HCT116 (cell line): Measurements from ENCODE around the gene BCR. TPM values are rescaled to one million over a fixed set of nuclear protein-coding genes. Genes with fewer than 3 reads are reported as not detected.

Experiments
- ATAC-seq: fragments of 200-7000 bp; cut with Tn5 transposase; 2 replicates; pipeline ENCODE4 v1.9.1; 2020; ENCODE audit warnings: mild to moderate bottlenecking, moderate library complexity
- BruUV-seq: library from RNA; stranded (reverse); fragments of 400-500 nt; replicated peaks from 2 replicates; lab custom pipeline; 2021; lab: Mats Ljungman, UMichigan
- CTCF ChIA-PET: fragments of 300-600 bp; sonication (Branson Sonifier 250); formaldehyde crosslinking; loops from one replicate; lab custom pipeline; 2021; ENCODE audit warnings: antibody characterized with exemption; lab: Charles Lee
- POLR2A ChIA-PET: fragments of 300-600, 350-600 bp; sonication (Branson Sonifier 250); formaldehyde crosslinking; loops from one replicate; lab custom pipeline; 2021; ENCODE audit warnings: antibody characterized with exemption; lab: Charles Lee
- RAD21 ChIA-PET, 2 experiments: fragments of 300-600 bp; sonication (Branson Sonifier 250); formaldehyde crosslinking; loops; one replicate each; lab custom pipeline; 2023; ENCODE audit warnings: low total read pairs in 2 of 2; ENCODE audit not compliant: uncharacterized antibody in 2 of 2, unreplicated experiment in 2 of 2, low non-redundant PET in 1 of 2; lab: Charles Lee
- DNase-seq: peaks from one replicate; pipeline ENCODE4 v3.0.0-alpha.2; 2010; ENCODE audit warnings: low read depth, low spot score
- H2AFZ ChIP-seq: fragments of 200-600 bp; shearing (Covaris generic), sonication (generic); 2 replicates; pipeline ENCODE4 v1.6.1; 2017; ENCODE audit warnings: low read depth, mixed run types, mixed read lengths, antibody characterized with exemption, low read length; ENCODE audit not compliant: poor library complexity, severe bottlenecking
- H3K27ac ChIP-seq: 2 replicates; pipeline ENCODE4 v1.5.1; 2012; ENCODE audit warnings: low read depth, low read length
- H3K27me3 ChIP-seq: fragments of 200-600 bp; sonication (generic); 2 replicates; pipeline ENCODE4 v1.6.1; 2016; ENCODE audit warnings: mixed run types, low read length, mixed read lengths; ENCODE audit not compliant: insufficient read depth
- H3K36me3 ChIP-seq, 2 experiments: fragments of 200-500 bp in 1 of 2; fragments of 200-600 bp in 1 of 2; sonication (Bioruptor generic) in 1 of 2; sonication (generic) in 1 of 2; 2 replicates each; pipeline versions ENCODE4 v1.5.1 to v1.6.1; 2014 to 2016; ENCODE audit warnings: low read length in 2 of 2, inconsistent platforms in 1 of 2, mixed read lengths in 1 of 2, mixed run types in 1 of 2; ENCODE audit not compliant: insufficient read depth in 2 of 2, control insufficient read depth in 1 of 2
- H3K4me1 ChIP-seq, 2 experiments: fragments of 200-600 bp in 1 of 2; sonication (generic) in 1 of 2; 2 replicates each; pipeline versions ENCODE4 v1.5.1 to v1.6.1; 2012 to 2017; ENCODE audit warnings: low read length in 2 of 2, inconsistent platforms in 1 of 2, mild to moderate bottlenecking in 1 of 2, mixed read lengths in 1 of 2, mixed run types in 1 of 2, moderate library complexity in 1 of 2; ENCODE audit not compliant: insufficient read depth in 2 of 2, control insufficient read depth in 1 of 2
- H3K4me2 ChIP-seq: fragments of 200-600 bp; sonication (generic); 2 replicates; pipeline ENCODE4 v1.6.1; 2017; ENCODE audit warnings: mixed run types, low read length, mixed read lengths
- H3K4me3 ChIP-seq, 2 experiments: fragments of 200-600 bp in 1 of 2; sonication (generic) in 1 of 2; replicated peaks in 1 of 2; 2 replicates each; pipeline ENCODE4 v1.5.1; 2011 to 2016; ENCODE audit warnings: low read length in 2 of 2, control low read depth in 1 of 2, low read depth in 1 of 2, mild to moderate bottlenecking in 1 of 2, mixed read lengths in 1 of 2, mixed run types in 1 of 2
- H3K79me2 ChIP-seq: fragments of 200-600 bp; sonication (generic); 2 replicates; pipeline ENCODE4 v1.6.1; 2017; ENCODE audit warnings: mild to moderate bottlenecking, mixed run types, low read length, moderate library complexity, mixed read lengths; ENCODE audit not compliant: insufficient read depth
- H3K9ac ChIP-seq: fragments of 200-600 bp; sonication (generic); 2 replicates; pipeline ENCODE4 v1.6.1; 2016; ENCODE audit warnings: low read length, mixed read lengths
- H3K9me2 ChIP-seq: fragments of 200-600 bp; sonication (generic), shearing (Covaris generic); 2 replicates; pipeline ENCODE4 v1.6.1; 2017; ENCODE audit warnings: mixed run types, mild to moderate bottlenecking, moderate library complexity; ENCODE audit not compliant: insufficient read depth
- H3K9me3 ChIP-seq, 2 experiments: fragments of 200-500 bp in 1 of 2; fragments of 200-600 bp in 1 of 2; sonication (Bioruptor generic) in 1 of 2; sonication (generic) in 1 of 2; 2 replicates each; pipeline ENCODE4 v1.6.1; 2014 to 2017; ENCODE audit warnings: low read length in 2 of 2, mixed read lengths in 2 of 2, inconsistent platforms in 1 of 2, low read depth in 1 of 2, mild to moderate bottlenecking in 1 of 2, mixed run types in 1 of 2, moderate library complexity in 1 of 2; ENCODE audit not compliant: control insufficient read depth in 1 of 2, insufficient read depth in 1 of 2
- H4K20me1 ChIP-seq: fragments of 200-600 bp; sonication (generic), shearing (Covaris generic); 2 replicates; pipeline ENCODE4 v1.6.1; 2017; ENCODE audit warnings: mixed run types, mild to moderate bottlenecking, moderate library complexity; ENCODE audit not compliant: insufficient read depth
- CEBPB ChIP-seq: IDR thresholded peaks from 2 replicates; pipeline ENCODE4 v1.6.1; 2012; ENCODE audit warnings: low read depth
- EGR1 ChIP-seq: IDR thresholded peaks from 2 replicates; pipeline ENCODE4 v1.6.1; 2012; ENCODE audit warnings: low read depth
- ELF1 ChIP-seq: IDR thresholded peaks from 2 replicates; pipeline ENCODE4 v1.6.1; 2012; ENCODE audit warnings: low read depth, borderline replicate concordance
- EZH2 ChIP-seq: fragments of 200-600 bp; sonication (generic); IDR thresholded peaks from 2 replicates; pipeline ENCODE4 v1.6.1; 2017; ENCODE audit warnings: antibody characterized with exemption, mixed run types
- EZH2phosphoT487 ChIP-seq: fragments of 200-600 bp; IDR thresholded peaks from 2 replicates; pipeline ENCODE4 v1.6.1; 2018; ENCODE audit warnings: antibody characterized with exemption, borderline replicate concordance
- FOSL1 ChIP-seq: IDR thresholded peaks from 2 replicates; pipeline ENCODE4 v1.6.1; 2012; ENCODE audit warnings: low read depth
- JUND ChIP-seq: IDR thresholded peaks from 2 replicates; pipeline ENCODE4 v1.6.1; 2012
- POLR2AphosphoS5 ChIP-seq: IDR thresholded peaks from 2 replicates; pipeline ENCODE4 v1.6.1; 2011; ENCODE audit warnings: mild to moderate bottlenecking, low read depth, low read length, moderate library complexity
- RAD21 ChIP-seq: IDR thresholded peaks from 2 replicates; pipeline ENCODE4 v1.6.1; 2012; ENCODE audit warnings: low read depth, mild to moderate bottlenecking
- SIN3A ChIP-seq: IDR thresholded peaks from 2 replicates; pipeline ENCODE4 v1.6.1; 2012; ENCODE audit warnings: low read depth
- SP1 ChIP-seq: IDR thresholded peaks from 2 replicates; pipeline ENCODE4 v1.6.1; 2012; ENCODE audit warnings: low read depth
- SRF ChIP-seq: IDR thresholded peaks from 2 replicates; pipeline ENCODE4 v1.6.1; 2012; ENCODE audit warnings: low read depth
- TCF7L2 ChIP-seq: IDR thresholded peaks from 2 replicates; pipeline ENCODE4 v1.7.0; 2011; ENCODE audit warnings: borderline replicate concordance, inconsistent platforms; ENCODE audit not compliant: insufficient read depth, insufficient read length; ENCODE audit errors: extremely low read depth
- YY1 ChIP-seq: IDR thresholded peaks from 2 replicates; pipeline ENCODE4 v1.6.1; 2011; ENCODE audit warnings: low read length, low read depth, moderate library complexity, mild to moderate bottlenecking; ENCODE audit not compliant: insufficient replicate concordance; ENCODE audit errors: extremely low read depth
- ZFX ChIP-seq: fragments of 450-650 bp; IDR thresholded peaks from 2 replicates; pipeline ENCODE4 v1.6.1; 2017
- ZNF274 ChIP-seq: fragments of 200-500 bp; sonication (Bioruptor generic); IDR thresholded peaks from 2 replicates; pipeline ENCODE4 v1.6.1; 2014; ENCODE audit warnings: mild to moderate bottlenecking, low read depth, low read length, inconsistent platforms
- intact Hi-C: fragments of 100-400 bp; cut with micrococcal nuclease; formaldehyde crosslinking; loops from 2 replicates; pipeline ENCODE4 v1.10.0; 2022
- total RNA-seq: library from RNA; stranded (reverse); gene quantifications from one replicate; pipeline ENCODE4 v1.2.1, GENCODE V29; 2021; ENCODE audit not compliant: unreplicated experiment
- TF ChIP-seq, protein P1 (sequence below): IDR thresholded peaks from 2 replicates; pipeline ENCODE4 v1.6.1; 2012; ENCODE audit warnings: low read depth
- TF ChIP-seq, protein P2 (sequence below): IDR thresholded peaks from 2 replicates; pipeline ENCODE4 v1.6.1; 2012
- TF ChIP-seq, protein P3 (sequence below), 3 experiments: fragments of 200-600 bp in 1 of 3; sonication (generic) in 1 of 3; IDR thresholded peaks in 2 of 3; conservative IDR thresholded peaks in 1 of 3; 2 replicates each; pipeline ENCODE4 v1.5.1; 2012 to 2017; ENCODE audit warnings: low read depth in 2 of 3, low read length in 2 of 3, antibody characterized with exemption in 1 of 3, borderline replicate concordance in 1 of 3, control low read depth in 1 of 3, mild to moderate bottlenecking in 1 of 3, mixed read lengths in 1 of 3, mixed run types in 1 of 3, moderate library complexity in 1 of 3; ENCODE audit not compliant: insufficient read depth in 1 of 3
- TF ChIP-seq, protein P4 (sequence below): IDR thresholded peaks from 2 replicates; pipeline ENCODE4 v1.6.1; 2012

BCR gene
- total RNA-seq, 1 experiment from 2014 or later: 39.7 TPM

DNA sequence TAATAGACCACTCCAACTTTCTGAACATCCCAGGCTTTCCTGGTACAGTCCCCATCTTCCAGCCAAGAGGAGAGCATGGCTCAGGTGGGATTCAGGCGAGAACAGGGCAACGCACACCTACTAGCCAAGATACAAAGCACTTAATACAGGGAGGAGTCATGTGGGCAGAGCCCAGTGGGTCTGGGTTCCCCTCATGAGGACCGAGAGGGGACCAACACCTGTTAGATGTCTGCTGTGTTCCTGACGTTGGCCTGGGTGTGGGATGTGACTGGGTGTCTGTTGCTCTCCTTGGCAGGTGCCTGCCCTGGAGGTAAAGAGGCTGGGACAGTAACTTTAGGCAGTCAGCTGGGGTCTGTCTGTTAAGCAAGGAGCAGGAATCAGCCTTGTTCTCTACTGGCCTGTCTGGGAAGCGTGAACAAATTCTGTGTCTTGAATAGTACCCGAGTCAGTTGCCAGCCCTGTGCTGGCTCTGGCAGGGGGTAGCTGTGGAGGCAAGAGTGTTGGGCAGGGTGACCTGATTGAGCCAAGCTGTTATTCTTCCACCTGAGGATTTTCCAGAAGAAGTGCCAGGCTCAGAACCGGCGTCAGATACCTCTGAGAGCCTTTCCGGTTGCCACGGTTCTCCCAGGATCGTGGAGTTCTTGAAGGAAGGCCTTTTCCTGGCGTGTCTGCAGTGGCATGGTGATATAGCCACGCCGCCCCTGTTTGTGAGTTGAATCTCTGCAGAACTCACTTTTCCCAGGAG lies 56.3 kb downstream of the BCR start:
- ChIA-PET CTCF (no interaction called here), POLR2A (no interaction called here), RAD21 (no interaction called here)
- H3K9me3 ChIP-seq: peaks cover 0 to 3% of the 10 kb centered on the region in 2 experiments; a peak in 1 of 4 replicates
- intact Hi-C loops: no loop called here
- H3K4me3 ChIP-seq: no peak overlapping the region
- no peak overlapping the region for H3K9ac ChIP-seq
- no peak for ATAC-seq
- no peak overlapping the region for H3K4me2 ChIP-seq
- H3K79me2 ChIP-seq: peaks cover 93% of the 10 kb centered on the region
- H3K27me3 ChIP-seq: no peaks in the 10 kb centered on the region
- BruUV-seq: no TSS peak
- DNase-seq: no peak
- H3K4me1 ChIP-seq: peaks cover 0 to 5% of the 10 kb centered on the region in 2 experiments; a peak in 1 of 4 replicates
- H4K20me1 ChIP-seq: peaks cover 4% of the 10 kb centered on the region; the same call in 1 of the 2 replicates
- H3K27ac ChIP-seq: no peak overlapping the region
- H2AFZ ChIP-seq: no peak overlapping the region
- H3K36me3 ChIP-seq: 0 out of 4 replicates have a peak, but pooled peaks cover 0 to 4% of the 10 kb centered on the region in 2 experiments
- H3K9me2 ChIP-seq: no peaks in the 10 kb centered on the region
- TF ChIP-seq ZNF274: no peak
- TF ChIP-seq, protein P1, sequence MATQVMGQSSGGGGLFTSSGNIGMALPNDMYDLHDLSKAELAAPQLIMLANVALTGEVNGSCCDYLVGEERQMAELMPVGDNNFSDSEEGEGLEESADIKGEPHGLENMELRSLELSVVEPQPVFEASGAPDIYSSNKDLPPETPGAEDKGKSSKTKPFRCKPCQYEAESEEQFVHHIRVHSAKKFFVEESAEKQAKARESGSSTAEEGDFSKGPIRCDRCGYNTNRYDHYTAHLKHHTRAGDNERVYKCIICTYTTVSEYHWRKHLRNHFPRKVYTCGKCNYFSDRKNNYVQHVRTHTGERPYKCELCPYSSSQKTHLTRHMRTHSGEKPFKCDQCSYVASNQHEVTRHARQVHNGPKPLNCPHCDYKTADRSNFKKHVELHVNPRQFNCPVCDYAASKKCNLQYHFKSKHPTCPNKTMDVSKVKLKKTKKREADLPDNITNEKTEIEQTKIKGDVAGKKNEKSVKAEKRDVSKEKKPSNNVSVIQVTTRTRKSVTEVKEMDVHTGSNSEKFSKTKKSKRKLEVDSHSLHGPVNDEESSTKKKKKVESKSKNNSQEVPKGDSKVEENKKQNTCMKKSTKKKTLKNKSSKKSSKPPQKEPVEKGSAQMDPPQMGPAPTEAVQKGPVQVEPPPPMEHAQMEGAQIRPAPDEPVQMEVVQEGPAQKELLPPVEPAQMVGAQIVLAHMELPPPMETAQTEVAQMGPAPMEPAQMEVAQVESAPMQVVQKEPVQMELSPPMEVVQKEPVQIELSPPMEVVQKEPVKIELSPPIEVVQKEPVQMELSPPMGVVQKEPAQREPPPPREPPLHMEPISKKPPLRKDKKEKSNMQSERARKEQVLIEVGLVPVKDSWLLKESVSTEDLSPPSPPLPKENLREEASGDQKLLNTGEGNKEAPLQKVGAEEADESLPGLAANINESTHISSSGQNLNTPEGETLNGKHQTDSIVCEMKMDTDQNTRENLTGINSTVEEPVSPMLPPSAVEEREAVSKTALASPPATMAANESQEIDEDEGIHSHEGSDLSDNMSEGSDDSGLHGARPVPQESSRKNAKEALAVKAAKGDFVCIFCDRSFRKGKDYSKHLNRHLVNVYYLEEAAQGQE: no peak
- TF ChIP-seq FOSL1: no peak
- no peak for TF ChIP-seq EGR1
- TF ChIP-seq TCF7L2: no peak
- TF ChIP-seq, protein P2, sequence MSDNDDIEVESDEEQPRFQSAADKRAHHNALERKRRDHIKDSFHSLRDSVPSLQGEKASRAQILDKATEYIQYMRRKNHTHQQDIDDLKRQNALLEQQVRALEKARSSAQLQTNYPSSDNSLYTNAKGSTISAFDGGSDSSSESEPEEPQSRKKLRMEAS: no peak
- TF ChIP-seq YY1: no peak
- no peak for TF ChIP-seq SRF
- TF ChIP-seq, protein P3, sequence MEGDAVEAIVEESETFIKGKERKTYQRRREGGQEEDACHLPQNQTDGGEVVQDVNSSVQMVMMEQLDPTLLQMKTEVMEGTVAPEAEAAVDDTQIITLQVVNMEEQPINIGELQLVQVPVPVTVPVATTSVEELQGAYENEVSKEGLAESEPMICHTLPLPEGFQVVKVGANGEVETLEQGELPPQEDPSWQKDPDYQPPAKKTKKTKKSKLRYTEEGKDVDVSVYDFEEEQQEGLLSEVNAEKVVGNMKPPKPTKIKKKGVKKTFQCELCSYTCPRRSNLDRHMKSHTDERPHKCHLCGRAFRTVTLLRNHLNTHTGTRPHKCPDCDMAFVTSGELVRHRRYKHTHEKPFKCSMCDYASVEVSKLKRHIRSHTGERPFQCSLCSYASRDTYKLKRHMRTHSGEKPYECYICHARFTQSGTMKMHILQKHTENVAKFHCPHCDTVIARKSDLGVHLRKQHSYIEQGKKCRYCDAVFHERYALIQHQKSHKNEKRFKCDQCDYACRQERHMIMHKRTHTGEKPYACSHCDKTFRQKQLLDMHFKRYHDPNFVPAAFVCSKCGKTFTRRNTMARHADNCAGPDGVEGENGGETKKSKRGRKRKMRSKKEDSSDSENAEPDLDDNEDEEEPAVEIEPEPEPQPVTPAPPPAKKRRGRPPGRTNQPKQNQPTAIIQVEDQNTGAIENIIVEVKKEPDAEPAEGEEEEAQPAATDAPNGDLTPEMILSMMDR (IDR thresholded peaks at IDR 0.05 in 2 of 3, conservative IDR thresholded peaks at IDR 0.05 in 1 of 3; ENCODE audit: borderline replicate concordance in 1 of 3, insufficient read depth in 1 of 3, low read depth in 2 of 3, low read length in 2 of 3): no peak
- no peak for TF ChIP-seq JUND
- TF ChIP-seq RAD21: no peak
- TF ChIP-seq POLR2AphosphoS5: no peak
- no peak for TF ChIP-seq EZH2
- TF ChIP-seq ELF1: no peak
- TF ChIP-seq ZFX: no peak
- no peak for TF ChIP-seq SP1
- TF ChIP-seq CEBPB: no peak
- TF ChIP-seq EZH2phosphoT487: no peak
- TF ChIP-seq, protein P4, sequence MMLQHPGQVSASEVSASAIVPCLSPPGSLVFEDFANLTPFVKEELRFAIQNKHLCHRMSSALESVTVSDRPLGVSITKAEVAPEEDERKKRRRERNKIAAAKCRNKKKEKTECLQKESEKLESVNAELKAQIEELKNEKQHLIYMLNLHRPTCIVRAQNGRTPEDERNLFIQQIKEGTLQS: no peak
- TF ChIP-seq SIN3A: no peak
